ENCODE results near the gene PRSS36.
"Not testable (repeated sequence)": the region's sequence is repeated elsewhere in the genome, so short reads cannot be mapped to it uniquely, and the experiment has no call there.

DNA sequence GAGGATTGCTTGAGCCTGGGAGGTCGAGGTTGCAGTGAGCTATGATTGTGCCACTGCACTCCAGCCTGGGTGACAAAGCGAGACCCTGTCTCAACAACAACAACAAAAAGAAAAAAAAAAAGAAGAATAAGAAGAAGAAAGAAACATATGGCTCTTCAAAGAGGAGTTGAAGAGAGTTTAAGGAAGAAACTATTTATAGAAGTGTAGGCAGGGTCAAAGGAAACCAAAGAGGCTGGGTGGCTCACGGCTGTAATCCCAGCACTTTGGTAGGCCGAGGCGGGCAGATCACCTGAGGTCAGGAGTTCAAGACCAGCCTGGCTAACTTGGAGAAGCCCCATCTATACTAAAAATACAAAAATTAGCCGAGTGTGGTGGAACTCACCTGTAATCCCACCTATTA is 1.1 kb upstream of the PRSS36 start:
- TF ChIP-seq, protein P1, sequence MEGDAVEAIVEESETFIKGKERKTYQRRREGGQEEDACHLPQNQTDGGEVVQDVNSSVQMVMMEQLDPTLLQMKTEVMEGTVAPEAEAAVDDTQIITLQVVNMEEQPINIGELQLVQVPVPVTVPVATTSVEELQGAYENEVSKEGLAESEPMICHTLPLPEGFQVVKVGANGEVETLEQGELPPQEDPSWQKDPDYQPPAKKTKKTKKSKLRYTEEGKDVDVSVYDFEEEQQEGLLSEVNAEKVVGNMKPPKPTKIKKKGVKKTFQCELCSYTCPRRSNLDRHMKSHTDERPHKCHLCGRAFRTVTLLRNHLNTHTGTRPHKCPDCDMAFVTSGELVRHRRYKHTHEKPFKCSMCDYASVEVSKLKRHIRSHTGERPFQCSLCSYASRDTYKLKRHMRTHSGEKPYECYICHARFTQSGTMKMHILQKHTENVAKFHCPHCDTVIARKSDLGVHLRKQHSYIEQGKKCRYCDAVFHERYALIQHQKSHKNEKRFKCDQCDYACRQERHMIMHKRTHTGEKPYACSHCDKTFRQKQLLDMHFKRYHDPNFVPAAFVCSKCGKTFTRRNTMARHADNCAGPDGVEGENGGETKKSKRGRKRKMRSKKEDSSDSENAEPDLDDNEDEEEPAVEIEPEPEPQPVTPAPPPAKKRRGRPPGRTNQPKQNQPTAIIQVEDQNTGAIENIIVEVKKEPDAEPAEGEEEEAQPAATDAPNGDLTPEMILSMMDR (IDR thresholded peaks at IDR 0.05; ENCODE audit: insufficient read depth, low read length): not testable (repeated sequence)
- TF ChIP-seq POLR2AphosphoS5, GABPA (IDR thresholded peaks at IDR 0.05; ENCODE audit: low read depth): not testable (repeated sequence)
- TF ChIP-seq, protein P2, sequence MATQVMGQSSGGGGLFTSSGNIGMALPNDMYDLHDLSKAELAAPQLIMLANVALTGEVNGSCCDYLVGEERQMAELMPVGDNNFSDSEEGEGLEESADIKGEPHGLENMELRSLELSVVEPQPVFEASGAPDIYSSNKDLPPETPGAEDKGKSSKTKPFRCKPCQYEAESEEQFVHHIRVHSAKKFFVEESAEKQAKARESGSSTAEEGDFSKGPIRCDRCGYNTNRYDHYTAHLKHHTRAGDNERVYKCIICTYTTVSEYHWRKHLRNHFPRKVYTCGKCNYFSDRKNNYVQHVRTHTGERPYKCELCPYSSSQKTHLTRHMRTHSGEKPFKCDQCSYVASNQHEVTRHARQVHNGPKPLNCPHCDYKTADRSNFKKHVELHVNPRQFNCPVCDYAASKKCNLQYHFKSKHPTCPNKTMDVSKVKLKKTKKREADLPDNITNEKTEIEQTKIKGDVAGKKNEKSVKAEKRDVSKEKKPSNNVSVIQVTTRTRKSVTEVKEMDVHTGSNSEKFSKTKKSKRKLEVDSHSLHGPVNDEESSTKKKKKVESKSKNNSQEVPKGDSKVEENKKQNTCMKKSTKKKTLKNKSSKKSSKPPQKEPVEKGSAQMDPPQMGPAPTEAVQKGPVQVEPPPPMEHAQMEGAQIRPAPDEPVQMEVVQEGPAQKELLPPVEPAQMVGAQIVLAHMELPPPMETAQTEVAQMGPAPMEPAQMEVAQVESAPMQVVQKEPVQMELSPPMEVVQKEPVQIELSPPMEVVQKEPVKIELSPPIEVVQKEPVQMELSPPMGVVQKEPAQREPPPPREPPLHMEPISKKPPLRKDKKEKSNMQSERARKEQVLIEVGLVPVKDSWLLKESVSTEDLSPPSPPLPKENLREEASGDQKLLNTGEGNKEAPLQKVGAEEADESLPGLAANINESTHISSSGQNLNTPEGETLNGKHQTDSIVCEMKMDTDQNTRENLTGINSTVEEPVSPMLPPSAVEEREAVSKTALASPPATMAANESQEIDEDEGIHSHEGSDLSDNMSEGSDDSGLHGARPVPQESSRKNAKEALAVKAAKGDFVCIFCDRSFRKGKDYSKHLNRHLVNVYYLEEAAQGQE (IDR thresholded peaks at IDR 0.05; ENCODE audit: insufficient replicate concordance, low read depth): not testable (repeated sequence)

Measured in HL-60 (cell line).